Colonic mucosa (tissue), 4 donors: ENCODE results near the gene REXO4. TPM values are rescaled to one million over a fixed set of nuclear protein-coding genes. Genes with fewer than 3 reads are reported as not detected.

Experiments used
- DNase-seq: peaks from one replicate; pipeline ENCODE4 v3.0.0-alpha.2; 2020
- H3K27ac ChIP-seq: fragments of 200-600 bp; one replicate; pipeline ENCODE4 v1.8.0; 2021
- H3K27me3 ChIP-seq: fragments of 200-600 bp; one replicate; pipeline ENCODE4 v1.8.0; 2021
- H3K36me3 ChIP-seq: fragments of 200-600 bp; one replicate; pipeline ENCODE4 v1.8.0; 2021
- H3K4me1 ChIP-seq: fragments of 200-600 bp; one replicate; pipeline ENCODE4 v1.8.0; 2021; ENCODE audit warnings: mild to moderate bottlenecking
- H3K4me3 ChIP-seq: fragments of 200-600 bp; one replicate; pipeline ENCODE4 v1.8.0; 2021
- H3K9ac ChIP-seq, 2 donors: one replicate each; pipeline ENCODE4 v1.7.0; 2013; ENCODE audit warnings: control low read depth in 2 of 2, low read depth in 2 of 2, low read length in 2 of 2
- H3K9me3 ChIP-seq: fragments of 200-600 bp; one replicate; pipeline ENCODE4 v1.8.0; 2021
- intact Hi-C: fragments of 100-400 bp; cut with DNase I; formaldehyde crosslinking; loops from one replicate; pipeline ENCODE4 v1.14.1; 2022
- total RNA-seq, 2 donors: library from RNA; stranded (reverse); fragmentation: NEBNext Ultra II Directional in 1 of 2; extraction: Animal tissue kit (Norgen Biotek cat#: 25700) in 1 of 2; gene quantifications; one replicate each; pipeline ENCODE4 v1.2.1, GENCODE V29; 2021
- TF ChIP-seq, protein P1 (sequence below): fragments of 200-600 bp; IDR thresholded peaks from one replicate; pipeline ENCODE4 v1.8.0; 2022; ENCODE audit warnings: antibody characterized with exemption, mild to moderate bottlenecking
- donor health status: healthy.
- donor health status: DM: no; HTN: no; CAD: no.
- donor health status: DM: no; HTN: no; CAD: no.

The REXO4 gene, protein sequence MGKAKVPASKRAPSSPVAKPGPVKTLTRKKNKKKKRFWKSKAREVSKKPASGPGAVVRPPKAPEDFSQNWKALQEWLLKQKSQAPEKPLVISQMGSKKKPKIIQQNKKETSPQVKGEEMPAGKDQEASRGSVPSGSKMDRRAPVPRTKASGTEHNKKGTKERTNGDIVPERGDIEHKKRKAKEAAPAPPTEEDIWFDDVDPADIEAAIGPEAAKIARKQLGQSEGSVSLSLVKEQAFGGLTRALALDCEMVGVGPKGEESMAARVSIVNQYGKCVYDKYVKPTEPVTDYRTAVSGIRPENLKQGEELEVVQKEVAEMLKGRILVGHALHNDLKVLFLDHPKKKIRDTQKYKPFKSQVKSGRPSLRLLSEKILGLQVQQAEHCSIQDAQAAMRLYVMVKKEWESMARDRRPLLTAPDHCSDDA
- 10 to 100 TPM; 17.3 to 38.6 TPM for total RNA-seq

DNA sequence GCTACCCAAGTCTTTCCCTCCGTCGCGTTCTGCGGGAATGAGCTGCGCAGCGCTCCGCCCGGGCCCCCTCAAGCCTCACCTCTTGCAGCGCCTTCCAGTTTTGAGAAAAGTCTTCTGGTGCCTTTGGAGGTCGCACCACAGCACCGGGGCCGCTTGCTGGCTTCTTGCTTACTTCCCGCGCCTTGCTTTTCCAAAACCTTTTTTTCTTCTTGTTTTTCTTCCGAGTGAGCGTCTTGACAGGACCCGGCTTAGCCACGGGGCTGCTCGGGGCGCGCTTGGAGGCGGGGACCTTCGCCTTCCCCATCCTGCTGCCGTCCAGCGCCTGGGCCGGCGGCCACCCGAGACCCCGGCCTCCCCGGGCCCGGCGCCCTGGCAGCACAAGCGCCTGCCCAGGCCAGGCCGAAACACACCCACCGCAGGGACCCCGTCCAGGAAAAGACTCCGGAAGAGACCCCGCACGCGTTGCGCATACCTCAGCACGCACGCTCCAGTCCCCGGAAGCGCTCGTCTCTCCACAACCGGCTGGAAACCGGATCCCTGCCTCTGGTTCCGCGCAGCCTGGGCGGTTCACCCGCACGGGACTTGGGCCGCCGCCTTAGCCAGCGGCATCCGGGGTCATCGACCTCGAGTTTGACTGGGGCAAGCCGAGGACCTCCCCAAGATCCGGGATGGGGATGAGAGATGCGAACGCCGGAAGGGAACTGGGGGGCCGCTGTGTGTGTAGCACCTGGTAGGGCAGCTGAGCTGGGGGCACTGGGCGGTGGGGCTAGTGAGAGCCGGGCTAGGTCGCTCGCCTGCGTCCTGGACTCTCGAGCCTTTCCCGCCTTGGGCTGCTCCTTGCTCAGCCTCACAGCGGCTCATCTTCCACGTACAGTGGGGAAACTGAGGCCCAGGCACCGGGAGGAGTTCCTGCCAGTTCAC is at the start of gene REXO4:
TSS of gene REXO4 (minus strand) at position 470 of the 921 bp plus-strand sequence. CDS start at position 304, 166 bp downstream.
- intact Hi-C loops: loop anchor here (5.0 kb wide), 1 partner anchor 40 kb away; the partner anchor contains the start of gene CACFD1
- TF ChIP-seq, protein P1, sequence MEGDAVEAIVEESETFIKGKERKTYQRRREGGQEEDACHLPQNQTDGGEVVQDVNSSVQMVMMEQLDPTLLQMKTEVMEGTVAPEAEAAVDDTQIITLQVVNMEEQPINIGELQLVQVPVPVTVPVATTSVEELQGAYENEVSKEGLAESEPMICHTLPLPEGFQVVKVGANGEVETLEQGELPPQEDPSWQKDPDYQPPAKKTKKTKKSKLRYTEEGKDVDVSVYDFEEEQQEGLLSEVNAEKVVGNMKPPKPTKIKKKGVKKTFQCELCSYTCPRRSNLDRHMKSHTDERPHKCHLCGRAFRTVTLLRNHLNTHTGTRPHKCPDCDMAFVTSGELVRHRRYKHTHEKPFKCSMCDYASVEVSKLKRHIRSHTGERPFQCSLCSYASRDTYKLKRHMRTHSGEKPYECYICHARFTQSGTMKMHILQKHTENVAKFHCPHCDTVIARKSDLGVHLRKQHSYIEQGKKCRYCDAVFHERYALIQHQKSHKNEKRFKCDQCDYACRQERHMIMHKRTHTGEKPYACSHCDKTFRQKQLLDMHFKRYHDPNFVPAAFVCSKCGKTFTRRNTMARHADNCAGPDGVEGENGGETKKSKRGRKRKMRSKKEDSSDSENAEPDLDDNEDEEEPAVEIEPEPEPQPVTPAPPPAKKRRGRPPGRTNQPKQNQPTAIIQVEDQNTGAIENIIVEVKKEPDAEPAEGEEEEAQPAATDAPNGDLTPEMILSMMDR: no peak
- peak; percentile 87 for DNase-seq
- Histone ChIP-seq H3K9me3 (no peaks in the 10 kb centered on the region), H3K27ac (peak within 1 kb of the TSS; percentile 97), H3K27me3 (no peaks in the 10 kb centered on the region), H3K36me3 (no peaks in the 10 kb centered on the region), H3K4me3 (peak within 1 kb of the TSS; percentile 99), H3K4me1 (no peaks in the 10 kb centered on the region), H3K9ac (peak within 1 kb of the TSS; percentile 82 to 83)

DNA sequence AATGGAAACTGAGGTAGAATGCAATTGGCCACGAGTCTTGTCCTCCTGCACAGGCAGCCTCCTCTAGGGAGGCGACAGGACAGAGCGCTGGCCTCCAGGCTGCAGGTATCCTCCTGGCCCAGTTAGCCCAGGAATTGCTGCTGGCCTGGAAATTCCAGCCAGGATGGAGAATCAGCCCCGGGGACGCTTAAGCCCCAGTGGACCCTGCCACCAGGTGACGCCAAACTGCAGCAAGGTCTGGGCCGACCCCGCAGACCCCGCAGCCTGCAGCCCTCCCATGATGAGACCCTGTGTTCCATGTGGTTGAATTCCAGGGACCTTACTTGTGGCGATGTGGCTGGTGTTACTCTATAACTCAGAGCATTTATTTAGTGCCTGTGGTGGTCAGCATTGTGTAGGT is 49.3 kb upstream of the REXO4 start:
- DNase-seq: no peak
- TF ChIP-seq, protein P1: no peak
- no peak overlapping the region for H3K9ac ChIP-seq

DNA sequence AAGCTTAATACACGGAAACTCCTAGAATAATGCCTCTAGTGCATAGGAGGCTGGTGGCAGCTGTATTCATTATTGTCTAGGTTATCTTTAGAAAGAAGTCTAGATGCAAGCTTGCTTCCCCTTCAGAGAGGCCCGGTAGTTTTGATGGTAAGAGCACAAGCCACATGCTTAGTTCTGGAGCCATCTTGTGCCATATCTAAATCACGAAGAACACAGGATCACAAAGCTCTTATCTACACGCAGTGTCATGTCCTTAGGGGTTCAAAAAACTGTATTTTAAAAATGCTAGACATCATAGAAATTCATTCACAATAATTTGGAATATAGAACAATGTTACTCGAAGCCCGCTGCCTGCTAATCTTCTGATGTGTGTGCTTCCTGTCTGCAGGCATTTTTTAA is 48.2 kb upstream of the REXO4 start:
- TF ChIP-seq, protein P1: no peak
- intact Hi-C loops: no loop called here
- Histone ChIP-seq H3K4me1 (peaks cover 5% of the 10 kb centered on the region), H3K4me3 (no peak overlapping the region), H3K9ac (no peak overlapping the region), H3K27me3 (no peaks in the 10 kb centered on the region), H3K27ac (no peak overlapping the region), H3K36me3 (no peaks in the 10 kb centered on the region), H3K9me3 (no peaks in the 10 kb centered on the region)
- DNase-seq: no peak

More for the DNA sequence above, 49.3 kb upstream of the REXO4 start:
- Histone ChIP-seq H3K9me3 (no peaks in the 10 kb centered on the region), H3K27ac (no peak overlapping the region), H3K4me3 (no peak overlapping the region), H3K4me1 (no peaks in the 10 kb centered on the region), H3K36me3 (no peaks in the 10 kb centered on the region), H3K27me3 (no peaks in the 10 kb centered on the region)
- intact Hi-C loops: no loop called here

DNA sequence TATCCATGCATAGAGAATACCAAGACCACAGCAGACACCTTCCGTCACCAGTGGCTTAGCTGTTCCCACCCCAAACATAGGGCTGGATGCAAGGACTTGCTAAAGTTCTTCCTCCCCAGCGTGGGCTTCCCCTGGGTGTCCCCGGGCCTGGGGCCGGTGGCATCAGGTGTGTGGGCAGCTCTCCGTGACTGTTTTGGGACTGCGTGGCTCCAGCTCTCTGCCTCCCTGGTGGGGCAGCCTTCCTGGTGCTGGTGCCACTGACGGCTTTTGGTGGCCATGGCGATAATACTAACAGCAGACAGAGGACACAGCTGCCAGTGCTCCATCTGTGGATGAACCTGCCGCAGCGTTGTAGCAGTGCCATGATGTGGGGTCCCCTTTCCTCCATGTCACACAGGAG is 46.8 kb upstream of the REXO4 start:
- Histone ChIP-seq H3K4me1 (peaks cover 6% of the 10 kb centered on the region), H3K27me3 (no peaks in the 10 kb centered on the region), H3K36me3 (no peaks in the 10 kb centered on the region), H3K9me3 (no peaks in the 10 kb centered on the region), H3K4me3 (no peak overlapping the region), H3K27ac (no peak overlapping the region), H3K9ac (no peak overlapping the region)
- TF ChIP-seq, protein P1: no peak
- intact Hi-C loops: no loop called here
- DNase-seq: no peak

GRCh38 chr9:133463864-133464615 is 46.2 kb upstream of the REXO4 start:
- H3K36me3 ChIP-seq: no peaks in the 10 kb centered on the region
- DNase-seq: no peak

More at GRCh38 chr9:133463864-133464615, 46.2 kb upstream of the REXO4 start:
- intact Hi-C loops: no loop called here
- Histone ChIP-seq H3K27ac (no peak overlapping the region), H3K9me3 (no peaks in the 10 kb centered on the region), H3K27me3 (no peaks in the 10 kb centered on the region), H3K4me3 (no peak overlapping the region), H3K4me1 (peaks cover 6% of the 10 kb centered on the region), H3K9ac (no peak overlapping the region)
- TF ChIP-seq, protein P1: no peak
